Hematopoietic multipotent progenitor cell treated with erythropoietin and hydrocortisone succinate and interleukin-3 and kit ligand, for 4 days (in vitro differentiated cells): ENCODE data around the gene STEAP2.
"Not testable (repeated sequence)": the region's sequence is repeated elsewhere in the genome, so short reads cannot be mapped to it uniquely, and the experiment has no call there.

ENCODE experiments used
- DNase-seq: peaks from one replicate; pipeline ENCODE4 v3.0.0-alpha.2; 2015

STEAP2 gene

GRCh38 chr7:90238583-90238982 lies 27.0 kb downstream of the STEAP2 start:
- DNase-seq = no peak

- DNase-seq = no peak
These were observed 27.5 kb downstream of the STEAP2 start for GRCh38 chr7:90239050-90239449.

- no peak for DNase-seq
These were observed 28.2 kb downstream of the STEAP2 start for GRCh38 chr7:90239625-90240228.

GRCh38 chr7:90242369-90243168 lies 31.0 kb downstream of the STEAP2 start:
- no peak for DNase-seq

GRCh38 chr7:90243556-90243955 lies 32.0 kb downstream of the STEAP2 start:
- no peak for DNase-seq

GRCh38 chr7:90244565-90244908 lies 33.0 kb downstream of the STEAP2 start:
- DNase-seq = no peak

GRCh38 chr7:90244909-90245851 lies 33.6 kb downstream of the STEAP2 start, which contains the start of gene CFAP69:
Gene CFAP69 (plus strand): TSS chr7:90245174. CDS start chr7:90245425, 251 bp downstream.
- DNase-seq = peak; percentile 91

GRCh38 chr7:90246171-90246570 lies 34.6 kb downstream of the STEAP2 start:
- no peak for DNase-seq

GRCh38 chr7:90248706-90249105 lies 37.2 kb downstream of the STEAP2 start:
- no peak for DNase-seq

GRCh38 chr7:90250601-90251303 lies 39.2 kb downstream of the STEAP2 start:
- DNase-seq = no peak

GRCh38 chr7:90251304-90251635 lies 39.7 kb downstream of the STEAP2 start:
- DNase-seq = no peak

GRCh38 chr7:90256011-90256410 lies 44.5 kb downstream of the STEAP2 start:
- not testable (repeated sequence) for DNase-seq

- DNase-seq = no peak
These were observed 45.2 kb downstream of the STEAP2 start for GRCh38 chr7:90256778-90257177.

GRCh38 chr7:90261441-90261840 lies 49.9 kb downstream of the STEAP2 start:
- DNase-seq = no peak

GRCh38 chr7:90262438-90262837 lies 50.9 kb downstream of the STEAP2 start:
- peak; percentile 61 for DNase-seq

- no peak for DNase-seq
These were observed 55.3 kb downstream of the STEAP2 start for GRCh38 chr7:90266808-90267207.

- DNase-seq = no peak
These were observed 55.8 kb downstream of the STEAP2 start for GRCh38 chr7:90267263-90267858.

- no peak for DNase-seq
These were observed 57.6 kb downstream of the STEAP2 start for GRCh38 chr7:90269163-90269562.

- no peak for DNase-seq
These were observed 59.1 kb downstream of the STEAP2 start for GRCh38 chr7:90270431-90271178.

- no peak for DNase-seq
These were observed 60.2 kb downstream of the STEAP2 start for GRCh38 chr7:90271753-90272152.

- DNase-seq = no peak
These were observed 60.7 kb downstream of the STEAP2 start for GRCh38 chr7:90272242-90272641.

GRCh38 chr7:90274161-90274560 lies 62.6 kb downstream of the STEAP2 start:
- no peak for DNase-seq
